LHCN-M2 (cell line): ENCODE results near the gene LRRC18. TPM values are rescaled to one million over a fixed set of nuclear protein-coding genes. Genes with fewer than 3 reads are reported as not detected.

Source experiments
- DNase-seq: peaks from one replicate; pipeline ENCODE4 v3.0.0-alpha.2; 2012; ENCODE audit warnings: low read depth
- total RNA-seq: library from RNA; depleted of rRNA; stranded (reverse); fragments of >200 nt; gene quantifications from 2 replicates; pipeline ENCODE4 v1.2.3, GENCODE V29; 2014

Gene LRRC18
- total RNA-seq, 1 experiment from 2014 or later: not detected

- DNase-seq: no peak
These were observed 7.4 kb upstream of the LRRC18 start for GRCh38 chr10:48946891-48947500.

- no peak for DNase-seq
These were observed 6.7 kb upstream of the LRRC18 start for GRCh38 chr10:48946332-48946731.

- no peak for DNase-seq
These were observed 5.9 kb upstream of the LRRC18 start for GRCh38 chr10:48945441-48946130.

DNA sequence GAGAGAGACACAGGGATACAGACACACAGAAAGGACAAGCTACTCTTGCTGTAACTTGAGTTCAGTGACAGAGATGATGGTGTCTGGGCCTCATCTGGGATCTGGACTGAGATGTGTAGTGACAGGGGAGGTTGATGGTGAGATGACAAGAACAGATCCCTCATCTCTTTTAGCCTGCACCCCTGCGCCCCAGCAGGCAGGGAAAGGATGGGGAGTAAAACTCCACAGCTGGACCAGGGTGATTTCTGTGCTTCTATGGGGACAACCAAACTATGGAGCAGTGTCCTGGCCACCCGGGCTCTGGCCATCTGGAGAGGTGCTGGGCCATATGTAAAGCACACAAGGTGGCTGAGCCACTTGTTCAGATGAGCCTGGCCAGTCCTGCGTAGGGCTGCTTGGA lies 4.5 kb upstream of the LRRC18 start:
- no peak for DNase-seq

GRCh38 chr10:48943096-48943495 lies 3.5 kb upstream of the LRRC18 start:
- DNase-seq: no peak

GRCh38 chr10:48941427-48942075 lies 1.9 kb upstream of the LRRC18 start:
- DNase-seq: no peak

GRCh38 chr10:48940958-48941357 lies 1.3 kb upstream of the LRRC18 start:
- no peak for DNase-seq

DNA sequence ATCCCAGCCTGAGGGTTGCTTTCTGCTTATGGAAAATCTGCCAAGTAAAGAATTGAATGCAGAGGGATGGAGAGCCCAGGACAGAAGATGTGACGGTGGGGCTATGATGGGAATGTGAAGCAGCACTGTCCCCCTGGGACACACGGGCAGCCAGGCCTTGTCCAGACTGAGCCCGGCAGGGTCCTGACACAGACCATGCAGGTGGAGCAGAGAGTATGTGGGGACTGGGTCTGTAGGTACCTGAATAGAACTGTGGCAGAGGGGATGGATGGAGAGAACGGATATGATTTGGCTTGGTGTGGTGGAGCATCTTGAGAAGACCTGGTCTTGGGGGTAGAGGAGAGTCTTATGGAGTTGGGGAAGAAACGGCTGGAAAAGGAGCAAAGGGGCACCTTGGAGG lies 732 bp upstream of the LRRC18 start:
- no peak for DNase-seq

DNA sequence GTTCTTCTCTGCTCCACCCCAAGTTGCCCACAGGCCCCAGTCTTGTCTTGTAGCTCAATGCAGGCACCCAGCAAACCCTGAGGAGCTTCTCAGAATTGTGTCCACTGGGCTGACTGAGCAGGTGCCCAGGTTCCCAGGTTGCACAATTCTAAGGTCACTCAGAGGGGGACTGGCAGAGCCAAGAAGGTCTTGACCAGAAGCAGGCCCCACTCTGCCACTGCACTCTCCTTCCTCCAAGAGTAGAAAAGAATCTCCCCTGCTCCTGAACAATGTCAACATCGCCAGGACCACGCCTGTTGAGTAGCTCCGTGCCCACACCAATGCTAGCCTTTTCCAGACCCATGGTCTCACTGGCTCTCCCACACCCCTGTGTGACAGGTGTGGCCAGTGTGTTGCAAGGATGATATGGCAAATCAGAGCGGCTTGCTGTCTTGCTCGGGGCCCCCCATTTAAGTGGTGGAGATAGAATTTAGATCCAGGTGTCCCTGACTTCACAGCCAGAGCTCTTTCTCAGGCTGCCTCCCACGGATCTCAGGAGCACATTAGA lies 577 bp downstream of the LRRC18 start:
- DNase-seq: no peak

GRCh38 chr10:48938281-48938680 lies 1.4 kb downstream of the LRRC18 start:
- DNase-seq: no peak

DNA sequence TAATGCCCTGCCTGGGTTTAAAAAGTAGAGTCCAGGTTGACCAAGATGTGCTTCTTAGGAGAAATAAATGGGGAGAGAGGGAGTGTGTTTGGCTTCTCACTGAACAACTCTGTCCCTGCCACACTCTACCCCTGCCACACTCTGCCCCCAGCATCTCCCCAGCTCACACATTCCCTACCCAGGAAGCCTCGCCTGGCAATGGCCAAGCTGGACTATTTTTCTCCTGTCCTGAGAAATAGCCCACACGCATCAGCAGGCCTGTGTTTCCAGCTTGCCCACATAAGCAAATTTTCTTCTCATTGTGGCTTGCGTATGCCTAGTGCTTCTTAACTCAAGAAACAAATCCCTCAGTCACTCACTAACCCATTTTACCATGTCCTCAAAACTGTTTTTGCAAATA lies 1.8 kb downstream of the LRRC18 start:
- no peak for DNase-seq

GRCh38 chr10:48935577-48935976 lies 4.1 kb downstream of the LRRC18 start:
- DNase-seq: no peak

- no peak for DNase-seq
These were observed 4.8 kb downstream of the LRRC18 start for GRCh38 chr10:48934672-48935501.

GRCh38 chr10:48932831-48933664 lies 6.6 kb downstream of the LRRC18 start:
- no peak for DNase-seq

- no peak for DNase-seq
These were observed 8.5 kb downstream of the LRRC18 start for GRCh38 chr10:48931188-48931587.

DNA sequence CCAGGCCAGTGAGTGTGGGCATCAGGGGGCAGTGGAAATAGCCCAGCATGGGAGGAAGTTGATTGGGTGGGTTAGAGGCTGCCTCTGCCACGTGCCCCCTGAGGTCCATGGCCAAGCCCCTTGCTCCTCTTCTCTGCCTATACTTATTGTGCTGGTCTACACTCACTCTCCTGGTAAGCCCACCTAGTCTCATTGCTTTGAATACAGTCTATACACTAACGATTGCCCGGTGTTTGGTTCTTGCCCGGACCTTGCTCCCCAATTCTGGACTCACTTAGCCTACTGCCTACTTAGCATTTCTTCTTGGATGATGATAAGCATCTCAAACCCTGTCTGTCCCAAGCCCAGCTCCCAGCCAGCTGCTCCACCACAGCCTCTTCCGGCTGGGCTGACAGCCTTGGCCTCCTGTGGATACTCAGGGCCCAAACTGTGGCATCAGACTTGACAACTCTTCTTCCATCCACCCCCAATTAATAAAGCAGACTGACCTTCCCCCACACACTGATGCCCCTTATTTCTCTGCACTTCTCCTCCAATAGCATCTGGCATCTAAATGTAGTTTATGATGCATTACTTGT lies 10.1 kb downstream of the LRRC18 start:
- DNase-seq: no peak

DNA sequence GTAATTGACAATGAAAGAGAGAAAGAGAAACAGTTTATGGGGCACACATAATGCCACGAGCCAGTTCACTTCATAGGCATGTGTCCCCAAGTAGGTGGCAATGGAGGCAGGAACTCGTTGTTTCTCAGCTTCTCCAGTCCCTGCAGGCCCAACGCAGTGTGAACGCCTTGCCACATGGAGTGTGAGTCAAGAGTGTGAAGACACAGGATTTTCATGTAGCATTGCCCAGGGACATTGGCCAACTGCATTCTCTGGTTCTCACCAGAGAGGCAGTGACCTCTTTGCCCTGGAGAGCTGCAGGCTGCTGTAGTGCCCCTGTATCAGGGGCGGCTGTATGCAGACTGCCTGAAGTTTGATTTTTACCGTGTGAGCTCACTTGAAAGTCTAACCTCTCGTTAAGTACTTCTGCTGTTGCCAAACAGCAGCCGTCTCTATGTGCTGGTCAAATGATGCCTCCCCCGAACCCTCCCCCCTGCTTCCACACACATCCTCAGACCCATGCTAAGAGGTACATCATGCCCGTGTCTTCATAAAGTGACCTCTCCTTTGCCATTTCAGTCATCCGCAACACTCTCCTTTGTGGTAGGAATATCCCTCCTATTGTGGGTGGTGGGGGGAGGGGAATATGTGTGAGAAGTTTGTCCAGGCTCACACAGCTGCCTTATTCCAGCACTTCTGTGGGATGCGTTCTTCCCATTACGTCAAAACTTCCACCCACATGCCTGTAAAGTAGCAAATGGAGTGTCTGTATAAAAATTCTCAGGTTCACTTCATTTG lies 12.7 kb downstream of the LRRC18 start:
- no peak for DNase-seq

GRCh38 chr10:48926255-48926654 lies 13.4 kb downstream of the LRRC18 start:
- no peak for DNase-seq

DNA sequence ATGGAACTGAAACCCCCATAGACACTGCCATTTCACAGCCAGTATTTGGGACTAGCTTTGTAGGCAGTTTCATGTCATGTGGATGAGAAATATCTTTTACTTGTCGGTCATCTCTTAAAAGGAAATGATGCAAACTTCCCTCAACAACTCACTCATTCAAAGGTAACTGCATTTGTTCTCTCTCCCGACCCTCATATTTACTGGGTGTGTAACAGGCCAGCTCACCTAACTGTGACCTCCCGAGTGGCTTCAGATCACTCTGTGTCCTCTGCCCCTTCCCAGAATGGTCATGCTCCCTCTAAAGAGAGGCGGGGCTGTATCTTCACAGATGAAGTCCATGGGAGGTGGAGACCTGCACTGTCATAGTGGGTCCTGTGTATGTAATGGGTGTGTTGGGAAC lies 14.7 kb downstream of the LRRC18 start:
- DNase-seq: no peak

DNA sequence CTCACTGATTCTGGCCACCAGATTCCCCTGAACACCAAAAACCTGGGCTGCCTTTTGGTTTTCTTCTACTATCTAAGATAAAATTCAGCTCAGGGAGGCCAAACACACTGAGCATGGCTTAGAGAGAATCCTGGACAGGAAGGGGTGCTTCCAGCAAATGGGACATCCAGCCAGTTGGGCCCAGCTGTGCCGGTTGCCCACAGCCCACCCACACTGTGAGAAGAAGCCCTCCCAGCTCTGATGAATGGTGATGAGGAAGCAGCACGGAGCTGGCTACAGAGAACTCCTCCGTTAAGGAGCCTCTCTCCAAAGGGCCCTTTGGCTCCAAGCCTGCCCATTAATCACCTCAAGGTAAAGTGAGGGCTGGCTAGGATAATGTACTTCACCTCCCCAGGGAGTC lies 15.9 kb downstream of the LRRC18 start:
- DNase-seq: no peak
